NCI-H2029 (cell line): ENCODE results near the gene NKPD1.
A peak's percentile ranks its signal among the peaks of the same experiment; 100 is the strongest.

Source experiments
- DNase-seq: peaks from one replicate; lab custom pipeline; 2025; lab: John Stamatoyannopoulos, UW

NKPD1 gene, protein sequence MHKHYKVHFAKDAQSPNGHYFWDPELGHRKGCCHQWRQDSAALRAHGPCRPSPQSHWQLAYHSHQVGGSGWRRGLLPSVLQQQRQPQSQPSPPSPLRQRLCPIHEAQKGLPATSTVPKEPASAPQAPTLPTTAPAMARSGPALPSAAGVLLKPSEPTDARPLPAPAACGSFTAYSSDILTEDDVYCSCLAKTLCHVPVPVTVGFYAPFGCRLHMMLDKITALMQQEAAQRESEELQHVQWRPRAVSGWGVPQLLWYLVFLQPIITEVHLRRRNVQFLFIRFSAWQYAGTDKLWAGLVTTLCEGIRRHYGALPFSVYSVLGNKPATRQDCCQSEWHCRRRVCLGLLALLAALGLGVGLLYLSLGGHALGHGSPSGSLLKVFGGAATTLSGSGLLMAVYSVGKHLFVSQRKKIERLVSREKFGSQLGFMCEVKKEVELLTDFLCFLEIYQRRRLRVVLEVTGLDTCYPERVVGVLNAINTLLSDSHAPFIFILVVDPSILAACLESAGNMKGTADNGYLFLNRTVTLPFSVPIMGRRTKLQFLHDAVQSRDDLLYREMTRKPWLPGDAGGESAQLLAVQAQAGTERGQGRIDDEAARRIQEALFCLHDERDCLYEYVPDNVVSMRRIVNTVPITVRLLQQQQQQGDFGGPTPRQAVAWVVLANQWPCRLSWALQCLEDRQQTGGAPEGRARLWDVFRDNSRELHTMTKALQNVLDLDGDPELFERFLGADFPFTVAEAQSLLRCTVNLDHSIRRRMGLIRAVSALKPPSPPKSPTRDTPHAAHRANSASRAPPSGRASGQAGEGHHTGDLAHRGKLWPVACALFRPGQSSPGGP

DNA sequence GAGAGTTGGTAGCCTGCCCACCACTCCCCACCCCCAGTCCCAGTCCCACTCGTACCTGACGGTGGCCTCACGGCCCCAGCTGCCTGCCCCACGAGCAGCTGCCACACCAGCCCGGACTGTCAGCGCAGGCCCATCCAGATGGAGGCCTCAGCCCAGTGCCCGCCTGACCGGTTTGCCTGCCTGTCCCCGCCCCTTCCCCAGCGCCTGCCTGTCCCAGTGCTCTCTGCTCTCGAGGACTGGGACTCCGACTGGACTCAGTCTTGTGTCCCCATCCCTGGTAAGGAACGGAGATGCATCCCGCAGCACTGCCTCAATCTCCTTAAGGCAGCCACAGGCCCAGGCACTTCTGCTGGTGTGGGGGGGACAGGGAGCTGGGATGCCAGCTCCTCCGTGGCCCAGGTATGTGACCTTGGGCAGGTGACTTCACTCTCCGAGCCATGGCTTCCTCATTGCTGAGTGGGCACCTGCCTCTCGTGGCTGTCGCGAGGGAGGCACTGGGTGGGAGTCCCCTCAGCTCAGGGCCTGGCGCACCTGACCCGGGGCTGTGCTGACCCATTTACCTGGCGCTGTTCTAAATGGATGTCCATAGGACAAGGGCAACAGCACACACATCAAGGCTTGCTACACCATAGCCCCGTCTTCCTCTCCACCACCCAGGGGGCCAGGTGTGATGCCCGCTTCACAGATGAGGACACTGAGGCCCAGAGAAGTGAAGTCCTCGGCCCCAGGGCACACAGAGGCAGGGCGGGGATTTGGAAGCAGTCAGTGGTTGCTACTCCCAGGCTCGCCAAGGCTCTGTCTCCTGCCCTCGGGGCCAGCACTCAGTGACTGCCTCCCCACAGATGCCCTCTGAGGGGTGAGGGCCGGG is at the start of gene NKPD1:
Gene NKPD1, minus strand, starts transcription at position 113 of the 868 bp plus-strand sequence. CDS start 832 bp downstream, outside the sequence.
- DNase-seq, result no peak

DNA sequence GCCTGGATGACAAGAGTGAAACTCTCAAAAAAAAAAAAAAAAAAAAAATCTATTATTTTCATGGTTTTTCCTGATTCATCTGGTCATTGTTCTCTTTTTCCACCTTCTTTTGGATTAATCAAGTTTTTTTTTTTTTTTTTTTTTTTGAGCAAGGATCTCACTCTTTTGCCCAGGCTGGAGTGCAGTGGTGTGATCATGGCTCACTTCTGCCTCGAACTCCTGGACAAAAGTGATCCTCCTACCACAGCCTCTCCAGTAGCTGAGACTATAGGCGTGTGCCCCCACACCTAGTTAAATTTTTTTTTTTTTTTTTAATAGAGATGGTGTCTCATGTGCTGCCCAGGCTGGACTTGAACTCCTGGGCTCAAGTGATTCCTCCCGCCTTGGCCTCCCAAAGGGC is 45.5 kb upstream of the NKPD1 start:
- no peak for DNase-seq

DNA sequence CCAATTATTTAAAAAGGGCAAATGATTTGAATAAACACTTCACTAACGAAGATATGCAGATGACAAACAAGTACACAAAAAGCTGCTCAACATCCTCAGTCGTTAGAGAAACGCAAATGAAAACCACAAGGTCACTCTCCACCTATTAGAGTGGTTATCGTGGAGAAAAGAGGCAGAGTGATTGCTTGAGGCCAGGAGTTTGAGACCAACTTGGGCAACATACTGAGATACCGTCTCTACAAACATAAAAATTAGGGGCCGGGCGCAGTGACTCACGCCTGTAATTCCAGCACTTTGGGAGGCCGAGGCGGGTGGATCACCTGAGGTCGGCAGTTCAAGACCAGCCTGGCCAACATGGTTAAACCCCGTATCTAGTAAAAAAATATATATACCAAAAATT is 45.0 kb upstream of the NKPD1 start:
- no peak for DNase-seq

DNA sequence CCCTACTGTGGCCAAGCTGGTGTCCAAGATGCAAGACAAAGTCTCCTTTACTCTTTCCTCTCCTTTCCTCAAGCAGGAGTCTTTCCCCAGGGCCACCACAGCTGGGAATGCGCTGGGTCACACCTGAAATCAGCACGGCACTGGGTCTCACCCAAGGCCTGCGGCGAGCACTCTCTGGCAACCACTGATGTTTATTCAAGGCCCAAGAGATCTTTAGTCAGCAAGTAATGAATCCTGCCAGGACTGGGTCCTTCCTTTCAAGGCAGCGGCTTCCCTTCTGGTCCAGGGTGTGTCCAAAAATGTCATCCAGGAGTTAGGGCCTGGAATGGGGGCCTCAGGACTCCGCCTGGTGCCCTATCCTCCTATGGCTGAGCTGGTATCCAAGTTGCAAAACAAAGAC is 41.9 kb upstream of the NKPD1 start:
- no peak for DNase-seq

DNA sequence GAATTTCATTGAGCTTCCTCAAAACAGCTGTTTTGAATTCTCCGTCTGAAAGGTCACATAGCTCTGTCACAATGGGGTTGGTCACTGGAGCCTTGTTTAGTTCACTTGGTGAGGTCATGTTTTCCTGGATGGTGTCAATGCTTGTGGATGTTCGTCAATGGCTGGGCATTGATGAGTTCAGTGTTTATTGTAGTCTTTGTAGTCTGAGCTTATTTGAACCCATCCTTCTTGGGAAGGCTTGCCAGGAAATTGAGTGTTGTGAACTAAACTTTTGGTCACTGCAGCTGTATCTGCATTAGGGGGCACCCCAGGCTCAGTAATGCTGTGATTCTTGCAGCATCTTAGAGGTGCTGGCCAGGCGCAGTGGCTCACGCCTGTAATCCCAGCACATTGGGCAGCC is 39.8 kb upstream of the NKPD1 start:
- DNase-seq, result no peak

DNA sequence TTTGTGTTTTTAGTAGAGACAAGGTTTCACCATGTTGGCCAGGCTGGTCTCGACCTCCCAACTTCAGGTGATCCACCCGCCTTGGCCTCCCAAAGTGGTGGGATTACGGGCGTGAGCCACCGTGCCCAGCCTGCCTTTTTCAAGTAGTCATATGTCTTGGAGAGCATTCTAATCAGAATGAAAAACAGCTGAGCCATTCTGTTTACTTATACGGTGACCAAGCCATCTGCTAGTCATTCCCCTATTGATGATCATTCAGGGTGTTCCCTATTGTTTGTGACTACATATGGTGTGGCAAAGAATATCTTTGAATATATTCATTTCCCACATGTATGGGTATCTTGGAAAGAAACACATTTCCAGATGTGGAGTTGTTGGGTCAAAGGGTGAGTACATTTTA is 35.0 kb upstream of the NKPD1 start:
- no peak for DNase-seq

DNA sequence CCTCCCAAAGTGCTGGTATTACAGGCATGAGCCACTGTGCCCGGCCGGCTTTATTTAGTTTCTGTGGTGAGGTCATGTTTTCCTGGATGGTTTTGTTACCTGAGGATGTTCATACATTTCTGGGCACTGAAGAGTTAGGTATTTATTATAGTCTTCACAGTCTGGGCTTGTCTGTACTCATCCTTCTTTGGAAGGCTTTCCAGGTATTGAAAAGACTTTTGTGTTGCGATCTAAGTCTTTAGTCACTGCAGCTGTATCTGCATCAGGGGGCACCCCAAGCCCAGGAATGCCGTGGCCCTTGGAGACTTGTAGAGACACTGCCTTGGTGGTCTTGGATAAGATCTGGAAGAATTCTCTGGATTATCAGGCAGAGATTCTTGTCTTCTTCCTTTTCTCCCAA is 30.6 kb upstream of the NKPD1 start:
- DNase-seq, result no peak

DNA sequence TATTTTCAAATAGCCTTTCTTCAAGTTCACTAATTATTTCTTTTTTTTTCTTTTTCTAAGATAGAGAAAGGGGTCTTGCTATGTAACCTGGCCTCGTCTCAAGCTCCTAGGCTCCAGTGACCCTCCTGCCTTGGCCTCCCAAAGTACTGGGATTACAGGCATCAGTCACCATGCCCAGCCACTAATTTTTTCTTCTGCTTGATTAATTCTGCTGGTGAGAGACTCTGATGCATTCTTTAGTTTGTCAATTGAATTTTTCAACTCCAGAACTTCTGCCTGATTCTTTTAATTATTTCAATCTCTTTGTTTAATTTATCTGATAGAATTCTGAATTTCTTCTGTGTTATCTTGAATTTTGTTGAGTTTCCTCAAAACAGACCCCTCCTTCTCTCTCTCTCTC is 29.2 kb upstream of the NKPD1 start:
- DNase-seq, result no peak

DNA sequence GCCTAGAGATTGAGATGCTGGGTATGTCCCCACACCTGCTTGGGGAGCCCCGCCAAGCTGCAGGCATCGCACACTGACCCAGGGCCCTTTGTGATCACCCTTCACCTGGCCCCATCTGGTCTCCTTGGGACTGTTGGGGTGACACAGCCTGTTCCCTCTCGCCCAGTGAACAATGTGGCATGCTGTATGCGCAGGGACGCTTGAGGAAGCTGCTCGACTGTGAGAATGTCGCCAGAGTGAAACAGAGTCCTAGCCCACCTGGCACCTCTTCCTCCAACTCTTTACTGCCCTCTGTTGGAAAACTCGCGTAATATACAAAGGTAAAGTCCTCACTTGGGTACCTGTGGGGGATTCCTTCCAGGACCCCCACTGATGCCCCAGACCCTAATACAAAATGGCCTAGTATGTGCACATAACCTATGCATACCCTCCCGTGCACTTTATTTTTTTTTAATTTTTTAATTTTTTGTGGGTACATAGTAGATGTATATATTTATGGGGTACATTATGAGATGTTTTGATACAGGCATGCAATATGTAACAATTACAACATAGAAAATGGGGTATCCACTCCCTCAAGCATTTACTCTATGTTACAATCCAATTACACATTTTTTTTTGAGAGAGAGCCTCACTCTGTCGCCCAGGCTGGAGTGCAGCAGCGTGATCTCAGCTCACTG is 26.8 kb upstream of the NKPD1 start:
- peak; percentile 57 for DNase-seq

DNA sequence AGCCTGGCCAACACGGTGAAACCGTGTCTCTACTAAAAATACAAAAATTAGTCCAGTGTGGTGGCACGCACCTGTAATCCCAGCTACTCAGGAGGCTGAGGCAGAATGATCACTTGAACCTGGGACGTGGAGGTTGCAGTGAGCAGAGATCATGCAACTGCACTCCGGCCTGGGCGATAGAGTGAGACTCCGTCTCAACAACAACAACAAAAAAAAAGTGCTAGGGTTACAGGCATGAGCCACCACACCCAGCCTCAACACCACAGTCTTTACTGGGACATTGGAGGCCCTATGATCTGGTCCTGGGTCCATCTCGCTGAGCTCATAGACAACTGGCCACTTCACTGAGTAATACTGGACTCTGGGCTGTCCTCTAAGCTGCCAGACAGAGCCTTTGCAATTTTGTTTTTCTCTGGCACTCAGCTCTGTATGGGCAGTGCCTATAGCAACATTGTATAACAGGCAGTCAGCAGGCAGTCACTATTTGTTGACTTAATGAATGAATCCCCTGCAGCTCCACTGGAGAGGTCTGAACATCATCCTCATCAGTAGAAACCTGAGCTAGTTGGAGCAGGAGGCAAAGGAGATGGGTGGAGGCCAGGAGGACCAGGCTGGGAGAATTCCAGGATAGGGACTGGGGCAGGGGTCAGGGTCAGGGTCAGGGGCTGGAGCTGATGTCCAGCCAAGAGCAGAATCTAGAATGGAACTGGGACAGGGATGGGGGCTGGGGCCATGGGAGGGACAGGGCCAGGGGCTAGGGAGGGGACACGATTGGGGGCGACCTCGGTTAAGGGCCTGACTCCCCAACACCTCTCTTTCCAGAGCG is 25.9 kb upstream of the NKPD1 start:
- peak; percentile 7 for DNase-seq

DNA sequence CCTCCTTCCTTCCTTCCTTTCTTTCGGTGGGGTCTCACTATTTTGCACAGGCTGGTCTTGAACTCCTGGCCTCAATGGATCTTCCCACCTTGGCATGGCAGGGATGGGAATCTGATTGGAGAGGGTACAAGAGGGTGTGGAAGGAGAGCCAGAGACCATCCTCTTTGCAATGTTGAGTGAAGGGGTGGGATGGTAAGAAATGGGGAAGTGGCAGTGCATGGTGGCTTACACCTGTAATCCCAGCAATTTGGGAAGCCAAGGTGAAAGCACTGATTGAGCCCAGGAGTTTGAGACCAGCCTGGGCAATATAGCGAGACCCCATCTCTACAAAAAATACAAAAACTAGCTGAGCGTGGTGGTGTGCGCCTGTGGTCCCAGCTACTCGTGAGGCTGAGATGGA is 23.3 kb upstream of the NKPD1 start:
- DNase-seq, result no peak

DNA sequence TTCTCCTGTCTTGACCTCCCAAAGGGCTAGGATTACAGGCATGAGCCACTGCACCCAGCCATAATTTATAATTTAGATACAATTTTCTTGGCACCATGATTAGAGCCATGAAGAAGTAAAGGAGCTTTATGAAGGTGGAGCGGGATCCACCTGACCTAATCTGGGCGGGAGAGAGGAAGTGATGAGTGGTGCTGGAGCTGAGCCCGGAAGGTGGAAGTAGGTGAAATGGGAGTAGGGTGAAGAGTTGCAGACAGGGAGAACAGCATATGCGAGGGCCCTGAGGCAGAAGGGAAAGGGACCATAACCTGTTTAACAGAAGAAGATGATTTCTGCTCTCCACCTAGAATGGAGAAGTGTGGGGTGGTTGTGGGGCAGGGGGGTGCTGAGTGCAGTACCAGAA is 22.0 kb upstream of the NKPD1 start:
- peak; percentile 20 for DNase-seq

DNA sequence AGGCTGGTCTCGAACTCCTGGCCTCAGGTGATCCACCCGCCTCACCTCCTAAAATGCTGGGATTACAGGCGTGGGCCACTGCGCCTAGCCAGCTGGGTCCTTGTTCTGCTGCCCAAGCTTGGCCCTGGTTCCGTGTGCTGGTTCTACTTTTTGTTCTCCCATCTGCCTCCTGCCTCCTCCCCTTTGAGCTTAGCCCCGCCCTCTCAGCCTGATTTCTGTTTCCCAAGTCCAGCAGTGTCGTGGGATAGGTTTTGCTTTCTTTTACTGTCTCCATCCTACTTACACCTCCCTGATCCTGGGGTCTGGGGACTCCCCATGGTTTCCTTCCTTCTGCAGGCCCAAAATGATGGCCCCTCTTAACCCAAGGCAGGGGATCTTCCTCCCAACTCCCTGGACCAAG is 20.2 kb upstream of the NKPD1 start:
- DNase-seq, result no peak

DNA sequence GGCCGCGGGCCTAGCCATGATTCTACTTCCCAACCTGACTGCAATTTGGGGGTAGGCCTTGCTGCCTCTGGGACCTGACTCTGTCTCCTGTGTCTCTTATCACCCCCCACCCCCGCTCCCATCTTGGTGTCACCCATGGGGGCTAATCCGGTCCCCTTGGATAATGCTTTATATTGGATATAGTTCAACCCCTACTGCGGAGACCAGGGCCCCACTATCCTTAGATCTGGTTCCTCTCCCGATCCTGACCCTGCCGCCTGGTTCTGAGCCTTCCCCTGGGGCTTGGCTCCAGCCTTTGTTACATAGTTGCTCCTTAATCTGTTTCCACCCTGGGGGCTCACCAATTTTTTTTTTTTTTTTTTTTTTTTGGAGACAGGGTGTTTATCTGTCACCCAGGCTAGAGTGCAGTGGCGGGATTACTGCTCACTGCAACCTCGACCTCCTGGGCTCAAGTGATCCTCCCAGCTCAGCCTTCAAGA is 19.1 kb upstream of the NKPD1 start:
- DNase-seq, result no peak

DNA sequence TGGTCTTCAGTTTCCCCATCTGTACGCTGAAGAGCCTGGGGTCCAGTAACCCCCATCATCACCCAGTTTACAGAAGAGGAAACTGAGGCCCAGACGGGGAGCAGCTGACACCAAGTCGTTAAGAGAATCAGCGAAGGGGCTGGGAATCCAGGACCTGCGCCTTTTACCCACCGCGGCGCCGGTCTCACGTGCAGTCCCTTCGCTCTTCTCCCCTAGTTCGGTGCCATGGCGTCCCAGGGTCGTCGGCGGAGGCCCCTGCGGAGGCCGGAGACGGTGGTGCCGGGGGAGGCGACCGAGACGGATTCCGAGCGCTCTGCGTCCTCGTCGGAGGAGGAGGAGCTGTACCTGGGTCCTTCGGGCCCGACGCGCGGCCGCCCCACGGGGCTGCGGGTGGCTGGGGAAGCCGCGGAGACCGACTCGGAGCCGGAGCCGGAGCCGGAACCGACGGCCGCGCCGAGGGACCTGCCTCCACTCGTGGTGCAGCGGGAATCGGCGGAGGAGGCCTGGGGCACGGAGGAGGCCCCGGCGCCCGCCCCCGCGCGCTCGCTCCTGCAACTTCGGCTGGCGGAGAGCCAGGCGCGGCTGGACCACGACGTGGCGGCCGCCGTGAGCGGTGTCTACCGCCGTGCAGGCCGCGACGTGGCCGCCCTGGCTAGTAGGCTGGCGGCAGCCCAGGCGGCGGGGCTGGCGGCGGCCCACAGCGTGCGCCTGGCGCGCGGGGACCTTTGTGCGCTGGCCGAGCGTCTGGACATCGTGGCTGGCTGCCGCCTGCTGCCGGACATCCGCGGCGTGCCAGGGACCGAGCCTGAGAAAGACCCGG is 18.5 kb upstream of the NKPD1 start:
- no peak for DNase-seq

DNA sequence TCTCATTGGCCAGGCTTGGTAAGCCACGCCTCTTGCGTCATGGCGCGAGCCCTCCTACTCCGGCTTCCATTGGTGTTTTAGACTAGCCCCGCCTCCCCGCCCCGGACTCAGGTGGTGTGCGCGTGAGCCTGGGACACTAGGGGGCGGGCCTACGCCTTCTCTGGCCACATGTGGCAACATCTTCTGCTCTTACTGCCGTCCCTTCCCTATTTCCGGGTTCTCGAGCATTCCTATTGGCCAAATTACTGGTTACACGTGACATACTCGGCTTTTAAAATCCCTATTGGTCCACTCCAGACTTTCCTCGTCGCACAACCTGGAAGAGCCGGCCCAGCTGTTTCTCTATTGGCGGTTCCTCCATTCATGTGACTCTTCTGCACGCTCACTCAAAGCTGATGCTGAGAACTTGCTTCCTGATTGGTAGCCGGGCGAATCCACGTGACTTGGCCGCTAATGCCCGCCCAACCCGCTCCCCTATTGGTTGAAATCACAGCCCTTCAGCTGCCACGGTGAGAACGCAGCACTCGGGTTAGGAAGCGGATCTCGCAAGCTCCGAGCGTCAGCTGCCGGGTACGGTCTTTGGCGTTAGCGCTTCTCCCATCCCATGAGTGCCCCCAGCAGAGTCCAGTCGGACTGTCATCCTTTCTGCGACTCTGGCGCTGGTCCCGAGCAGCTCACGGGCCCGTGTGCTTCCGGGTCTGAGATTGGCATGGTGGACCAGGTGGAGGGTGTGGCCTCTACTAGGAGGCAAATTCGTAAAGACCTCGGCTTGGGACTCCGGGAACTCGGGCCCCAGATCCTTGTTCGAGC is 17.7 kb upstream of the NKPD1 start, which contains the start of gene BLOC1S3:
Gene BLOC1S3, plus strand, starts transcription at position 523 of the 810 bp plus-strand sequence. CDS start 513 bp downstream, outside the sequence.
- DNase-seq, result peak; percentile 100

DNA sequence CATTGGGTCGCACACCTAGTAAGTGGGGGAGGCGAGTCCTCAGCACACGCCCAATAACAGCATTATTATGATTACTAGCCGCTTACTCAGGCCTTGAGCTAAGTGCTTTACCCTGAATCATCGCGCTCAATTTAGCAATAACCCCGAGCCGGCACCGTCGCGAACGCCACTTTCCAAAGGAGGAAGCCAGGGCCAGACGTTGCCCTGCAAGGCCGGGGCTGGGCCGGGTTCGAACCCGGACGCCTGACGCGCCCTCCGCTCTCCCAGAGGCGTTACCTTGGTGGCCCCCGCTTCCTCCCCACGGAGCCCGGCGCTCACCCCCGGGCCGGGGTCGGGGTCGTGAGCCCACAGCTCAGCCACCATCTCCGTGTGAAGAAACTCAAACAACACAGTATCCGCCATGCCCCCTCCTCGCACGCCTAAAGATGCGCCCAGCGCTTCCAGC is 17.1 kb upstream of the NKPD1 start, which contains the start of gene TRAPPC6A:
Gene TRAPPC6A, minus strand, starts transcription at position 421 of the 445 bp plus-strand sequence. Its CDS starts 19 bp downstream, at position 402.
- peak; percentile 39 for DNase-seq
